Activated CD4-positive, alpha-beta T cell treated with anti-CD3 and anti-CD28 coated beads, Interleukin-2, amount 50 U/mL, for 16 hours (primary cell): ENCODE results near the gene EMP1.
A peak's percentile ranks its signal among the peaks of the same experiment; 100 is the strongest.

ENCODE experiments used
- DNase-seq: peaks from one replicate; pipeline ENCODE4 v3.0.0-alpha.2; 2020

Gene EMP1

DNA sequence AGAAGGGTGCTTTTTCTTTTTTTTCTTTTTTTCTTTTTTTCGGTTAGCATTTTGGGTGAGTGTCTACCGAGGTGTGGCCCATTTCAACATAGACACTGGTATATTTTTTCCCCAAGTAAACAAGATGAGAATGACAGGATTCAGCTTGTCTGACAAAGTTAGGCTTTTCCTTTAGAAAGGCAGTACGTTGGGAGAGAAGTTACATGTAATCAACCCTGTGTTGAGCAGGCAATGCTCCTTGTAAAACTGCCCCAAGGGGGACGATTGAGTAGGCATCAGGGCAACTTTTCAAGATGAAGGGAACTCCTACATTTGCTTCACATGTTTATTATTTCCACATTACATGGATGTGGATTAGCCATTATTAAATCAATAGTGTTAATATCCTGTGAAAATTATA lies 1.7 kb downstream of the EMP1 start:
- no peak for DNase-seq

DNA sequence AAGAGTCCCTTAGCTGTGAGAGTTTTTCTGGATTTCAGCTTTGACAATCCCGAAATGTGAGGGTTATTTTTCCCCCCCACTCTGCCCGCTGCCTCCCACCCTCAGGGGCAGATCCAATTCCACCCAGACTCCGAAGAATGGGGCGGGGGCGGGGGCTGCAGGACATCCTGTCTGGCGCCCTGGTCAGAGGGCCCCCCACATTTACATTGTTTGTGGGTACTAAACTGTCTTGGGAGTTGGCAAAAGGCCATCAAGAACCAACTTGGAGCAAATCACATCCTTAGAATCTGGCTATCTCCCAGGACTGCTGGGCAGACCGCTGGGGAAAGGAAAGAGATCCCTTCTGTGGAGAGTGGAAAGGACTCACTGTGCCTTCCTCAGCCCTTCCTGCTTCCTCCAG lies 2.4 kb downstream of the EMP1 start:
- DNase-seq, result no peak

- no peak for DNase-seq
These were observed 3.1 kb downstream of the EMP1 start for GRCh38 chr12:13199592-13199991.

DNA sequence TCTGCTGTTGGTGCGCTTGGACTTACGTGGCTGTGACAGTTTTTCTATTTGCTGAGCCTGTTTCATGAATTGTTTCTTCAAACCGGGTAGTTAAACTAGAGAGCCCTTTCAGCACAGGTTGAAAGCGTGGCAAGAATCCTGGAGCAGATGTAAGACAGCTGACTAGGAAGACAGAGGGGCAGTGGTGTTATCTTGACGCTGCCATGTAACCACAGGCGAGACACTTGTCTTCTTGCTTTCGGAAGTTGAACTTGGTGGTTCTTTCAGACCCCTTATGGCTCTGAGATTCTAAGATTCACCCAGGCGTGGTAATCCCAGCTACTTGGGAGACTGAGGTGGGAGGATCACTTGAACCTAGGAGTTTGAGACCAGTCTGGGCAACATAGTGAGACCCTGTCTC lies 4.3 kb downstream of the EMP1 start:
- no peak for DNase-seq

GRCh38 chr12:13203034-13203922 lies 6.8 kb downstream of the EMP1 start:
- no peak for DNase-seq

- DNase-seq, result no peak
These were observed 7.9 kb downstream of the EMP1 start for GRCh38 chr12:13204428-13204827.

GRCh38 chr12:13205809-13206559 lies 9.5 kb downstream of the EMP1 start:
- peak; percentile 31 for DNase-seq

GRCh38 chr12:13206560-13206897 lies 10.0 kb downstream of the EMP1 start:
- no peak for DNase-seq

- no peak for DNase-seq
These were observed 12.3 kb downstream of the EMP1 start for GRCh38 chr12:13208533-13209435.

DNA sequence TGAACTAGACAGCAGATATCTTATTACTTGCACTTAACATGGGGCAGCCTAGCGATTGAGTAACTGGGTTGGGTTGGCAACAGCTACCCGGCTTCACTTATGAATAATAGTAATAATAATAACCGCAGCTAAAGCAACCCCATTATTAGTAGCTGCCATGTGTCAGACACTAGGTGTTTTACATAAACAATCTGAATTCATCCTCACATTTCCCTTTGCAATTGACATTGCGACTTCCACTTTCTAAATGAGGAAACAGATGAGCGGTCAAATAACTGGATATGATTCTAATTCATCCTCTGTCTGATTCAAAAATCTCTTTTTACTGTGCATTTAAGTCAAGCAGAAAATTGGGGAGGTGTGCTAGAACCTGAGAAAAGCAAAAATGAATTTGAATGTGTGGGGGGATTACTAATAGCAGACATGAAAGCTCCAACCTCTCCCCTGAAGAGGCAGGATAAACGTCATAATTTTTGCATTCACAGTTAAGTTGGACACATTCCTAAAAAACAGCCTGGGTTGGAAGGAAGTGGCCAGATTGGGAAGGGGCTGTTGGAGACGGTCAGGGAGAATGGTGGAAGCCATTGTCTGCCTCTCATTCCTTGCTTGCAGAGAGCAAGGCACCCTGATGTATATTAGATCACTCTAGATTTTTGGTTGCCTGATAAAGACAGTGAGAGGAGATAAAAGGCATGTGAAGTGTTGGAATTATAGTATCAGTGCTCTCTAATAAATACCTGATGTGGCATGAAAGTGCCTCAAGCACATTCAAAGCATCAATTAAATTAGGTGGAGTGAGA lies 13.1 kb downstream of the EMP1 start:
- peak; percentile 26 for DNase-seq

DNA sequence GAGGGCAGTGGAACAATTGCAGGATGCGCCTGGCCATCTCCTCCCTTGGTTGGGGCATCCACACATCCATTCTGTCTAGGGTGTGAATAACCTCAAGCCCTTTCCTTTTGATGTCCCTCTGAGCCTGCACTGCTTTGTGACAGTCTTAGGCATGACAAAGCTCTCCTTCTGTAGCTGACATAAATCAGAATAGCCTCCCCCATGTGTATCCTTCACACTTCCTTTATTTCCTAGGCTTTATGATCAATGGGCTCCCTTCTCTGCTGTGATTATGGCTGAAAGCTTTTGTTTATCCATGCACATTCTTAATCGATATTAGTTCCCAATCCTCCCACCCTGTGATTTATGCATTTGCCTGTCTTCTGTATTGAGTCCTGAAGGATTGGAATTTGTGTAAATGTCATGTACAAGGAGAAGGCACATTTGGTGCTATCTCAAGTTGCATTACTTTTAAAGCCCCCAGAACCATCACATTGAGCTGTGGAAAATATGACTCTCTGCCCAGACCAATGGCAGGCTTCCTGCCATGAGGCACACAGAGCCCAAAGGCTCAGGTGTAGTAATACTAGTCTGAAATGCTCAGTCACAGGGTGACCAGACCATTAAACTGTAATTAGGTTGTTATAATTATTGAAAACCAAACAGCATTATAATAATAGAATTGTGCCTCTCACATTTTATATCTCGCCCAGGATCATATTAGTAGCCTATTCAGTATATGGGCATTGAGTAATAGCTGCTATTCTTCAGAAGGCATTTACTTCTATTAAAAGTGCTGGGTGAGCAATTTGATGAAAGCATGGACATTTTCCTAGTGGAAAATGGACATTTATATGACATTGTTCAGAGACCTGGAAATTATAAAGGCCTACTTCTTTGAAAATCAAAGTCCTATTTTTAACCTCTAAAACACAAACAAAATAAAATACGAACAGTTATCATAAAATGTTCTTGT lies 14.0 kb downstream of the EMP1 start:
- peak; percentile 46 for DNase-seq

DNA sequence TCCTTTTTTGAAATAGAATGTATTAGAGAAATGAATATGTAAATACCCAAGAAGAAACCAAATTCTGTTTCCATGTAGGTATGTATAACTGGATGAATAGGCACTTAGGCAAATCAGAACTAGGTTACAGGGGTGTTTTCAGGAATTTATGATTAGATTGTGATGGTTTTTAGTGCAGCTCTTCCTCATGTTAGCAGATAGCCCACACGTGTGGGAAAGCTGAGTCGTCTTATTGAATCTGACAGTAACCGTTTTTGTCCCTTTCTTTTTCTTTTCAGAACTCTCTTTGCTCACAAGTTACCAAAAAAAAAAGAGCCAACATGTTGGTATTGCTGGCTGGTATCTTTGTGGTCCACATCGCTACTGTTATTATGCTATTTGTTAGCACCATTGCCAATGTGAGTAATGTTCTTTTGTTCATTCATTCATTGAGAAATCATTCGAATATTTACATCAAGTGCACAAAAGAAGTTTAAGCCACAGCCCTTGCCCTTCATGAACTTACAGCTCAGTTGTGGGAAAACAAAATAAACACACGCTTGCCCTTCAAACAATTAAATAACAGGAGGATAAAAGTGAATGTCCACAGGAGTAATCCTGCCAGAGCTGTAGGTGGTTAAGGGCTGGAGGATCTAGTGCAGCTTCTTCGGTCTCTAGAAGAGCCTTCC lies 14.8 kb downstream of the EMP1 start:
- DNase-seq, result peak; percentile 65

DNA sequence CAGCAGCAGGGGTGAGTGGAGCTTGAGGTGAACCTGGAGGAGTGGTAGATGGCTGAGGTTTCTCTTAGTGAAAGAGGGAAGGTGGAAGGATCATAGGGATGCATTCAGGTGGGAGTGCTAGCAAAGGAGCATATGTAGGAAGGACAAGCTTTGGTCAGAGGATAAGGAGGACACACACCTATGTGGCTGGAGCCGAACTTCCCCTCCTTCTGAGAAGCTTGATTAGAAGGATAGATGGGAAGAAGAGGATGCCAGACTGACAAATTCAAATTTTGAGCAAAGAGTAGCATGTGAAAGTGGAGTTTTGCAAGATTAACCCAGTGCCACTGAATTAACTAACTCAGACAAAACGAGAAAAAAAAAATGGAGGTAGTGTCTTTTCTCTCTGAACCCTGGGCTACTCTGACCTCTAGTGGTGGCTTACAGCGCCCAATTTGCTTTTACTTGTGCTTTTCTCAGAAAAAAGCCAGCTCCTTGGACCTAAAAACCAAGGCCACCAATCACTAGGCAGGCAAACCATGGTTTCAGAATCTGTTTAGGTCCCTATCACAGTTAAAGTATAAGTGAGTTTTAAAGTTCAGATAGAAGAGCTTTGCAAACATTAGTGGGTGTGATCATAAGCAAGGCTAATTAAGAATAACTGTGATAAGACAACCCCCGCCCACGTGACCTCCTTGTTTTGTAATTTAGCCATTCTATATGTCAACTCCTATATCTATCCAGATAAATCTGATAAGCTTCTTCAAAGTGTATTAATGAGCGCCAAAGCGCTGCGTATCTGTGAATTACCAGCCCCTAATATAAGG lies 15.5 kb downstream of the EMP1 start:
- peak; percentile 78 for DNase-seq

- no peak for DNase-seq
These were observed 18.5 kb downstream of the EMP1 start for GRCh38 chr12:13215056-13215455.

GRCh38 chr12:13218641-13219040 lies 22.1 kb downstream of the EMP1 start:
- no peak for DNase-seq

DNA sequence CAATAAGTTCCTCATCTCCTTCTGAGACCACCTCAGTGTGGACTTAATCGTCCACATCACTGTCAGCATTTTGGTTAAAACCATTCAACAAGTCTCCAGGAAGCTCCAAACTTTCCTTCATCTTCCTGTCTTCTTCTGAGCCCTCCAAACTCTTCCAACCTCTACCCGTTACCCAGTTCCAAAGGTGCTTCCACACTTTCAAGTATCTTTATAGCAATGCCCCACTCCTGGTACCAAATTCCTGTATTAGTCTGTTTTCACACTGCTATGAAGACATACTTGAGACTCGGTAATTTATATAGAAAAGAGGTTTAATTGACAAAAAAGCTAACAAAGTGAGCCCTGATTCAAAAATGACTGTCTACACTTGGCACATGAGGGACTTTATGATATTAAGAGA lies 22.8 kb downstream of the EMP1 start:
- no peak for DNase-seq

DNA sequence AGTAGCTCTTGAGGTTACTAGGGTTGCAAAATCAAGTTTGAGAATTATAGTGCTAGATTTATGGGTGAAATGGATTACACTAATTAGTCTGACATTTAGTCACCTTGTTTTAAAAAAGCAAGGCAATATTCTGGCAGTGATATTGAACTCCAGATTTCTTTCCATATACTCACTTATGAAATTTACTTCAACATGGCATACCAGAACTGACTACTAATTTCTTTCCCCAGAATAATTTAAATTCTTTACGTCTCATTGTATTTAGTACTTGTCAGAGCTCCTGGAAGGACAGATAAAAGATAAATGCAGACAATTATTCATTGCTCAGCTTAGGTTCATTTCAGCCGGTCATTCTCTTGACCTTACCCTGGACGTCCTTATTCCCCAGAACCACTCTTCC lies 24.3 kb downstream of the EMP1 start:
- no peak for DNase-seq

DNA sequence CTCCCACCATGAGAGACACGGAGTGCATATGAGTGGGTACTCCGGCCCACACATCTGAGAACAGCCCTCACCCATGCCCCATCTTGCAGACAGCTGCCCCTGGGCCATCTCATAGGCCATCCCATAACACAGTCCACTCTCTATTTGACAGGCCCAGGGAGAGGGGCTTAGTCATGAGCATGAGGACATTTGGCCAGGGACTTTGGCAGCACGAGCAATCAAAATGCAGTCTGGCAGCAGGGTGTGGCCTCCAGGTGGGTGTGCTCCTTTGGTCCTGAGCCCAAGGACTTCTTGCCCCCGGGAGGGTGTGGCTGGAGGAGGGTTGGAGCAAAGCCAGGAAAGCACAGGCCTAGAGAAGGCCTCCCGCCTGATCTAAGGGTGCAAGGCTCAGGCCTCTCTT lies 25.6 kb downstream of the EMP1 start:
- no peak for DNase-seq

- DNase-seq, result no peak
These were observed 26.8 kb downstream of the EMP1 start for GRCh38 chr12:13223179-13223804.
